Activated T-cell treated with anti-CD3 and anti-CD28 coated beads, Interleukin-2, amount 50 U/mL, for 4 hours (primary cell): Measurements from ENCODE around the gene GJB2. TPM values are rescaled to one million over a fixed set of nuclear protein-coding genes. Genes with fewer than 3 reads are reported as not detected.

Experiments used
- ATAC-seq, 2 donors: fragments of 200-7000 bp; cut with Tn5 transposase; one replicate each; pipeline ENCODE4 v1.10.0; 2021
- DNase-seq: peaks from one replicate; pipeline ENCODE4 v3.0.0-alpha.2; 2020
- H3K27me3 Mint-ChIP-seq: one replicate; pipeline ENCODE4 v1.8.0; 2021; ENCODE audit warnings: low read depth, mixed read lengths
- H3K36me3 Mint-ChIP-seq: one replicate; pipeline ENCODE4 v1.8.0; 2022; ENCODE audit warnings: mixed read lengths; ENCODE audit not compliant: insufficient read depth
- H3K4me1 Mint-ChIP-seq: one replicate; pipeline ENCODE4 v1.8.0; 2021; ENCODE audit warnings: low read depth, mixed read lengths
- H3K4me3 Mint-ChIP-seq: one replicate; pipeline ENCODE4 v1.8.0; 2021; ENCODE audit warnings: mild to moderate bottlenecking, moderate library complexity, mixed read lengths
- H3K9me3 Mint-ChIP-seq: one replicate; pipeline ENCODE4 v1.8.0; 2021; ENCODE audit warnings: mixed read lengths
- total RNA-seq, 3 donors: library from RNA; stranded (reverse); gene quantifications; one replicate each; pipeline ENCODE4 v1.2.1, GENCODE V29; 2021

GJB2 gene
- total RNA-seq, 3 donors from 2014 or later, result 2.4 to 4.8 (median 4.4) TPM

GRCh38 chr13:20146381-20146780, 46.4 kb downstream of the GJB2 start:
- Mint-ChIP-seq H3K36me3 (no peaks in the 10 kb centered on the region), H3K9me3 (no peaks in the 10 kb centered on the region), H3K27me3 (peaks cover 58% of the 10 kb centered on the region), H3K4me3 (no peak overlapping the region), H3K4me1 (peaks cover 3% of the 10 kb centered on the region)
- DNase-seq (no peak), ATAC-seq (no peak)

- ATAC-seq (no peak), DNase-seq (no peak)
- Mint-ChIP-seq H3K4me3 (no peak overlapping the region), H3K4me1 (peaks cover 3% of the 10 kb centered on the region), H3K9me3 (no peaks in the 10 kb centered on the region), H3K36me3 (no peaks in the 10 kb centered on the region), H3K27me3 (peaks cover 59% of the 10 kb centered on the region)
Observed at GRCh38 chr13:20145521-20145920, 47.2 kb downstream of the GJB2 start.

DNA sequence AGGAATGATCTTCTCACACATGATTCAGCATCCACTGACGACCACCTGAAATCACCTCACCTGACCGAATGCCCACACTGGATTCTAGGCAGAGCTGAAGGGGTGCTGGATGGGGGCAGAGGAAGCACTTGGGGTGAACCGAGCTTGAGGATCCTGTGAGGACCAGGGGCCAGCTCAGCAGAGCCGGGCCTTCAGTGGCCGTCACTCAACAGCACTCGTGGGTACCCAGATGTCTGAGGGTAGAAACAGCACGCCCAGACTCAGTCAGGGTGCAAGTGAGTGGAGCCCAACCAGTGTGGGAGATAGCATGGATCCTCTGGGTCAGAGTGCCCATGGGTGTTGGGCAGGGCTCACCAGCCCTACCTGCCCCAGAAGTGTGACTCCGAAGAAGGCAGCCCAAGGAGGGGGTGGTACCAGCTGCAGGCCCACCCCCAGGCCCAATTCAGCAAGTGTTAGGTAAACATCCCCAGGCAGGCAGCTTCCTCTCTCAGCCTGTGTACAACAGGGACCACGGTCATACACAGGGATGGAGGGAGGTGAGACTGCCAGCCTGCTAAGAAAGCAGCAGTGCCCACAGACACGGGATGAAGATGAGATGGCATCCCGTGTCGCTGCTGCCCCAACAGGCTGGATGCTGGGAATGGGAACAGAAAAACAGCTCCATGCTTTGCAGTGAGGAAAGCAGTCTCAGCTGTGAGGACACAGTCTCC, 48.4 kb downstream of the GJB2 start:
- no peaks in the 10 kb centered on the region for H3K9me3 Mint-ChIP-seq
- no peaks in the 10 kb centered on the region for H3K36me3 Mint-ChIP-seq
- H3K27me3 Mint-ChIP-seq, result peaks cover 57% of the 10 kb centered on the region

DNA sequence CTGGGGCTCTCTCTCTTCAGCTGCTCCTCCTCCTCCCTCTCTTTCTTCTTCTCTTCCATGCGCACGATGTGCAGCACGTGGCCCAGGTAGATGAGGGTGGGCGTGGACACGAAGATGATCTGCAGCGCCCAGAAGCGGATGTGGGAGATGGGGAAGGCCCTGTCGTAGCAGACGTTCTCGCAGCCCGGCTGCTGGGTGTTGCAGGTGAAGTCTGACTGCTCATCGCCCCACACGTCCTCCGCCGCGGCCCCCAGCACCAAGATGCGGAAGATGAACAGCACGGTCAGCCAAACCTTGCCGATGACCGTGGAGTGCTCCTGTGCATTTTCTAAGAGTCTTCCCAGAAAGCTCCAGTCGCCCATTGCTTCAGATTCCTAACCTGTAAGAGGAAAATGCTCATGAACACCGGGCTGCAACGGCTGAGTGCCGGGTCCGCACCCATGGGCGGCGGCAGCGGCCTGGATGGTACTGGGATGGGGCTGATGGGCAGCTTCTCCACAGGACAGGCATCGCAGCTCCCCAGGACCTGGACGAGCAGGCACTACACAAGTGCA, 49.7 kb downstream of the GJB2 start:
- Mint-ChIP-seq H3K9me3 (no peaks in the 10 kb centered on the region), H3K4me1 (peaks cover 3% of the 10 kb centered on the region), H3K36me3 (no peaks in the 10 kb centered on the region), H3K27me3 (peaks cover 52% of the 10 kb centered on the region), H3K4me3 (no peak overlapping the region)
- DNase-seq (no peak), ATAC-seq (no peak)

More for the DNA sequence above, 48.4 kb downstream of the GJB2 start:
- no peak overlapping the region for H3K4me3 Mint-ChIP-seq
- H3K4me1 Mint-ChIP-seq, result peaks cover 3% of the 10 kb centered on the region
- DNase-seq (no peak), ATAC-seq (no peak)

- no peaks in the 10 kb centered on the region for H3K36me3 Mint-ChIP-seq
- peaks cover 55% of the 10 kb centered on the region for H3K27me3 Mint-ChIP-seq
- no peak overlapping the region for H3K4me3 Mint-ChIP-seq
- H3K4me1 Mint-ChIP-seq, result peaks cover 3% of the 10 kb centered on the region
- H3K9me3 Mint-ChIP-seq, result no peaks in the 10 kb centered on the region
- DNase-seq (no peak), ATAC-seq (peak in 1 of 2 donors; percentile 30)
Observed at GRCh38 chr13:20142023-20142926, 50.5 kb downstream of the GJB2 start.

- DNase-seq, result no peak
- H3K9me3 Mint-ChIP-seq, result no peaks in the 10 kb centered on the region
- H3K36me3 Mint-ChIP-seq, result no peaks in the 10 kb centered on the region
- H3K4me1 Mint-ChIP-seq, result peaks cover 3% of the 10 kb centered on the region
- H3K4me3 Mint-ChIP-seq, result no peak overlapping the region
- H3K27me3 Mint-ChIP-seq, result peaks cover 58% of the 10 kb centered on the region
- no peak for ATAC-seq
Observed at GRCh38 chr13:20141238-20142022, 51.3 kb downstream of the GJB2 start.

- H3K4me1 Mint-ChIP-seq, result peaks cover 3% of the 10 kb centered on the region
Observed at GRCh38 chr13:20140487-20140886, 52.3 kb downstream of the GJB2 start.

GRCh38 chr13:20137875-20138274, 54.9 kb downstream of the GJB2 start:
- Mint-ChIP-seq H3K36me3 (no peaks in the 10 kb centered on the region), H3K4me1 (peaks cover 1% of the 10 kb centered on the region), H3K27me3 (peaks cover 59% of the 10 kb centered on the region), H3K9me3 (no peaks in the 10 kb centered on the region), H3K4me3 (no peak overlapping the region)
- DNase-seq, result no peak
- no peak for ATAC-seq

More at GRCh38 chr13:20140487-20140886, 52.3 kb downstream of the GJB2 start:
- no peaks in the 10 kb centered on the region for H3K9me3 Mint-ChIP-seq
- H3K4me3 Mint-ChIP-seq, result no peak overlapping the region
- H3K36me3 Mint-ChIP-seq, result no peaks in the 10 kb centered on the region
- H3K27me3 Mint-ChIP-seq, result peaks cover 59% of the 10 kb centered on the region
- ATAC-seq (no peak), DNase-seq (no peak)

Other genes with a start within 250 kb of the GJB2 start
- gene ZMYM2, start 234.2 kb downstream of the GJB2 start, total RNA-seq, result 10 to 100 TPM; 26.6 to 38.4 (median 34.4) TPM
- under 1 TPM; 0.08 to 0.53 (median 0.35) TPM for gene GJA3, start 31.9 kb downstream of the GJB2 start, total RNA-seq
- 1 to 10 TPM; 3.1 to 5.1 (median 3.7) TPM for gene GJB6, start 39.4 kb upstream of the GJB2 start, total RNA-seq